NCI-H1048 (cell line): ENCODE data around the gene TRPV2.

Experiments used
- DNase-seq: peaks from one replicate; lab custom pipeline; 2025; lab: John Stamatoyannopoulos, UW

TRPV2 gene

DNA sequence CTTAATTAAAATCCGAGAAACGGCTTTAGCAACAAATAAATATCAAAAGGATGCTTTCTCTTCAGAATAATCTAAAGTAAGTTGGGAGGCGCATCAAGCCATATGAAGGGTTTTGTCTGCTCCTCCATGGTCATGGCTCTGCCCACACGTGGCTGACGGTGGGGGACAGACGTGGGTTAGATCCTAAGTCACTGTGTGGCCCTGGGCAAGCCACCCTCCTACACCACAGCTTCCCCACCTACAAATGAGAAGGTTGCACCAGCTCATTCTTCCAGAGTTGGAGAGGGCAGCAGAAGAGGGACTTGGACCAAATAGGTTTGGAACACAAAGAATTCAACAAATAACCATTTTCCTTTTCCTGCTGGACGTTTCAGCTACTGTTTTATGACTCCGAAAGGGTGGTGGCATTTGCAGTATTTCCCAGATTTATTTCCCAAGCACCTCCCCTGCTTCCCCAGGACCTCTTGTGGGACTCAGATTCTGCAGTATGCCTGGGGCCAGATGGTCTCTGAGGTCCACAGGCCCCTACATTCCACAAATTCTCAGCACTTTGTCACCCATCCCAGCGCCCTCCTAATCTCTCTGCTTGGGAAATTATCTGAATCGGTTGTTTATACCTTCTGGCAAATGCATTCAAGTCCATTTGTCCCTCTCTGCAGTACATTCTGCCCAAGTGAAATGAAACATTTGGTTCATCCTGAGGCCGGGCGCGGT, 58.8 kb downstream of the TRPV2 start:
- DNase-seq = no peak

DNA sequence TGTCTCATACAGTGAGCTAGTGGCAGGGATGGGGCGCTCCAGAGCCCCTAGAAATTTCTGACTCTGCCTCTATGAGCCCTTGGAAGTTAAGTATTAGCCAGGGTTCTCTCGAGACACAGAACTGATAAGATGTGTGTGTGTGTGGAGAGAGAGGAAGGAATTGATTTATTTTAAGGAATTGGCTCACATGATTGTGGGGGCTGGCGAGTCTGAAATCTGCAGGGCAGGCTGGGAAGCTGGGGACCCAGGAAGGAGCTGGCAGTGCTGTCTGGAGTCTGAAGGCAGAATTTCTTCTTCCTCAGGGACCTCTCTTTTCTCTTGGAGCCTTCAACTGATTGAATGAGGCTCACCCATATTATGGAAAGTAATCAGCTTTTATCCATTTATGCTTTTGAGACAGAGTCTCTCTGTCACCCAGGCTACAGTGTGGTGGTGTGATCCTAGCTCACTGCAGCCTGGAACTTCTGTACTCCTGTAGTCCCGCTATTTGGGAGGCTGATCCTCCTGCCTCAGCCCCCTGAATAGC, 59.9 kb downstream of the TRPV2 start:
- no peak for DNase-seq

DNA sequence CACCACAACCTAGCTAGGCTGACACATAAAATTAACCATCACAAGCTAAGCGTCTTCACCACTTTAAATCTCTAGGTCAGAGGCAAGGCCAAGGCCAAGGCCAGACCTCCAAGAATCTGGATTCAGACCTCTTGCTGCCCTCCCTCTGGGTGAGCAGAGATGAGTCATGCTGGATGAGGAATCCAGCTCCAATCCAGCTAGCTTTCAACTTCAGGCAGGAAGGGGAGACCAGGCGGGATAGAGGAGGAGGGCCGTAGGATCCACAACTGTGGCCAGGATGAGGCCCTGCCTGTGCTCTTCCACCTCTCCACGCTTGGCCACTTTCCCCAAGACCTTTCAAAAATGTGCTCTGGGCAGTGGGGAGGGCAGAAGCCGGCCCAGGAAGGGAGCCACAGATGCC, 61.9 kb downstream of the TRPV2 start:
- DNase-seq = no peak

DNA sequence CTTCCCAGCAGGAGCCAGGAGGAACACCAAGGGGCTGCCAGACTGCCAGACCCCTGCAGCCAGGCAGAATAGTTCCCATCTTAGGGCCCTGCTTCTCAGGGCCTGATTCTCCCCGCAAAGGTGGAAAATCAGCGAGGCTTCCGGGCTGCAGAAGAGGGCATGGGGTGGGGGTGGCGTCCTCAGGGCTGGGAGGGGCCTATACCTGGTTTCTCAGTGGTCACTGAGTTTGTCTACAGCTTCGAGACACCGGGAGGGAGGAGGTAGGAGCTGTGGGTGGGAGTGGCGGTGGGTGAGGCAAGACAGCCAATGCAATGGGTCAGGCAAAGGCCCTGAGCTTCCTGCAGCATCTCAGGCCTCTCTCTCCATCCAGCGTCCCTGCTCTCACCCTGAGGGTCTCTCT, 62.3 kb downstream of the TRPV2 start:
- DNase-seq = no peak

DNA sequence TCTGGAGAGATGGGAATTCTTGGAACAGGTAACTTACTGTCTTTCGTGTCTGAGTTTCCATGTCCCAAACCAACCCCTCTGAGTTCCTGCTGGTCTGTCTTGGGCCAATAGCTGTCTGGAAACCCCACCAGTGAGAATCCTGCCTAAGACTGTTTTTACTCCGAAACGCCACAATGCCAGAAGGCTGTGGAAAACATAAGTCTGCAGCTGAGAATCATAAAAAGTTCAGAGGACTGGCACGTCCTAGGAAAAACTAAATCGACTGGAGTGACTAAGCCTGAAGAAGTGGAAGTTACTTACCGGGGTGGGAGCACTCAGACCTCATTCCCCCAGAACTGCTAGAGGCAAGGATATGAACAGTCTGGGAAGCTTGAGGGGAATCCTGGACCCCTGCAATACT, 63.3 kb downstream of the TRPV2 start:
- no peak for DNase-seq

DNA sequence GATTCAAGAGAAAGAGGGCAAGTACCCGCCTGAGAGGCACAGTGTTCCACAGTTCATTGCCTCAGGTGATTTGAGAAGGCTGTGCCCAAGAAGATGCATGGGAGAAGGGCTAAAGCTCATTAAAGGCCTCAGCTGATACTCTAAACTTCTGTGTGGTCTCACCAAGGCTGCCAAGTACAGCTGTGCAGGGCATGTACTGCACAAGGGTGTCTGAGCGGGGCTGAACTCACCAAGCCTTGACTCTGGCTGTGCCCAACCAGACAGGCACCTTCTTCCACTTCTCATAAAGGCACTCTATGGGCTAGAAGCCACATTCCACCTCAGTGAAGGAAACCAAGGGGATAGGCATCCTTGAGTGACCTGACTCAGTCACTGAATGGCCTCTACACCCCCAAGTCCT, 63.9 kb downstream of the TRPV2 start:
- no peak for DNase-seq

DNA sequence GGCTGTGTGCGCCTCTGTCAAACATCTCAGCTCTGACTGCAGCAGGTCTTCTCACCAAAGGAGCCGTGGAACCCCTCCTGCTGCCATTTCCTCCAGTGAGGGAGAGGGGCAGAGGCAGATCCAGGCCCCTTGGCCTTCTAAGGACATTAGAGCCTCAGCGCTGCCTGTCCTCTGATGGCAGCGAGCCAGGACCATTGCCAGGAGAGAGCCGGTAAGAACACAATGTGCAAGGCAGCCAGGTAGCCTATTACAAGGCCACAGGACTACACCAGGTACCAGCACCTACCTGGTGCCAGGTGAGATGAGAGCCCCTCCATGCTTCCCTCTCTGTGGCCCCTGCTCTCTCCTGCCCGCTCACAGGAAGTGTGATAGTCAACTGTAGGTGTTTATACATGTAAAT, 65.6 kb downstream of the TRPV2 start:
- no peak for DNase-seq

DNA sequence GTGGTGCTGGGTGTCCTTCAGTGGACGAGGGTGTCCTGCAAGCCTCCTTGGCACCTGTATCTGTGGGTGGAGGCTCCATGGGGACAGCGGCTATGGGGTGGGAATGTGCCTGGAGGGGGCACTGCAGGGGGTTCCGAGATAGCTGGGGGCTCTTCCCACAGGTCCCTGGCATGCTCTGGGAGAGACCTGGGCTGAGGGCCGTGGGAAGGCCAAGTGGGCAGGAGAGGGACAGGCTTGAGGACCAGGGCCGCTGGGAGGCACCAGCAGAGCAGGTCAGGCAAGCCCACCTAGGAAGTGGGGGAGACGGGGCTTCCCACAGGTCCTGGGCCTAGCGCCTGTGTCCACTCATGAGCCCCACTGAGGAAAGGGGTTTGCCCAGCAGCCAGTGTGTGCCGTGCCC, 66.9 kb downstream of the TRPV2 start:
- no peak for DNase-seq

DNA sequence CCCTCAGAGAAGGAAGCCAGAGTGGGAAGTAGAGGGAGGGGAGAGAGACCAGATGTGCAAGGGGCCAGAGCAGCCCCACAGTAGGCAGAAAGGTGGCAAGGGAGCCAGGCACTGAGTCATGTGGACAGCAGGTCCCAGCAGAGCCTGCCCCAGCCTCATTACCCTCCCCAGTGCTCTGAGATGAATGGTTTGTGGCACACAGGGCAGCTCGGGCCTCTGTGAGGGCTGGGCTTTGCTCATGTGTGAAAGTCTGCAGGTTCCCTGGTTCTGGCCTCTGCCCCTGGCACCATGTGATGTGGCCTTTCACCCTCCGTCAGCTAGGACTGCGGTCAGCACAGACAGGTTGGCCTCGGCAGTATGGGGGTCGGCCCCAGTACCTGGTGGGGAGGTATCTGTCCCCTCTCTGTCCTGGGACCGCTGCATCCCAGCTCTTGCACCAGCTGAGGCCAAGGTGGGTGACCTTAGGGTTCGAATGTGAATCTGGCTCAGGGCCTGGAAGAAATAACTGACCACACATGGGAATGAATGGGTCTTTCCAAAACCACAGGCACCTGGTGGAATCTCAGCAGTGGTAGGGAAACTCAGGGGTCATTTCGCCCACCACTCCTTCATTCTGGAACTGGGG, 67.8 kb downstream of the TRPV2 start:
- DNase-seq = no peak

DNA sequence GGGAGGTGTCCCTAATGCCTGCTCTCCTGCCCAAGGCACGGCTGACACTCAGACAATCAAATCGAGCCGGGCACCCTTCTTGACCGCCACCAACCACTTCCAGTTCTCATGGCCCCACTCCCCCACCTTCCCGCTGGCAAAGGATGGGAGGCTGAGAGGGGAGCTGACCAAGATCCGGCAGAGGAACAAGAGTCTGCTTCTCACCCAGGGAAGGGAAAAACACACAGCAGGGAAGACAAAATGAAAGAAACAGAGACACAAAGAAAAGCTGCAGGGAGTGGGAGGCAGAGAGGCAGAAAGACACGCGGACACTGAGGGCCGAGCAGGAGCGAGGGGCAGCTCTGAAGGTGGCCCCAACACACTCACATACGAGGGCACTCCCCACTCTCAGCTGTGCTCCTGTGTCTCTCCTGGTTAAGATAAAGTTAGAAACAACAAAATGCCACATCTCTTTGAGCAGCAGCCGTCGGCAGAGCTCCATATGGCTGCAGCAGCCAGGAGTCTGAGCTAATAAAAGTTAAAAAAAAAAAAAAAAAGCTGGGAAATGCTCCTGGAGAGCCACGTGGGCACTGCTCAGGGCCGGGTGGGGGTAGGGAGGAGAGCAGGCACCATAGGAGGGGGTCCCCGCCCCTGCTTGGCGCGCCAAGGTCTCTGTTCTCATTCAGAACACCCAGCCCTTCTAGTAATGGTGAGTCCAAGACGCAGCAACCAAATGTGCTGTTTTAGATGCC, 69.2 kb downstream of the TRPV2 start:
- no peak for DNase-seq
